Measurements from ENCODE around the gene BEST2.
"Not testable (repeated sequence)": the region's sequence is repeated elsewhere in the genome, so short reads cannot be mapped to it uniquely, and the experiment has no call there.

Gene BEST2

DNA sequence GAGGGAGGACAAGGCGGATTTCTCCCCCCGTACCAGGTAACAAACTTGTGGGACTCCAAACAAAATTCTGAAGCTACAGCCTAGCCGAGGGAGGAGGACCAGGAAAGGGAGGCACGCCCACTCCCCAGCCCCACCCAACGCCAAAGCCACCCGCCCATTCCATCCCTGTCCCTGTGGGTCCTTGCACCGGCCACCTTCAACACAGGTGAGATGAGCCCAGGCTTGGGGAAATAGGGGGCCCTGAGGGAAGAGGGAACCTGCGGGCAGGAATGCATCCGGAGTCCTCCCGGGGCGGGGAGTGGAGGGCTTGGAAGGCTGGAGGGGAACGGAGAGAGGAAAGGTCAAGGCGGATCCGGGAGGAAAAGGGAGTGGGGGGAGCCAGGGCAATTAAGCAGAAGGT lies at the start of gene BEST2:
Gene BEST2 (plus strand): TSS at position 157 of the 400 bp plus-strand sequence. CDS start 802 bp downstream, outside the sequence.
- no peak for DNase-seq
- intact Hi-C loops (cut with DNase I), result no loop called here

DNA sequence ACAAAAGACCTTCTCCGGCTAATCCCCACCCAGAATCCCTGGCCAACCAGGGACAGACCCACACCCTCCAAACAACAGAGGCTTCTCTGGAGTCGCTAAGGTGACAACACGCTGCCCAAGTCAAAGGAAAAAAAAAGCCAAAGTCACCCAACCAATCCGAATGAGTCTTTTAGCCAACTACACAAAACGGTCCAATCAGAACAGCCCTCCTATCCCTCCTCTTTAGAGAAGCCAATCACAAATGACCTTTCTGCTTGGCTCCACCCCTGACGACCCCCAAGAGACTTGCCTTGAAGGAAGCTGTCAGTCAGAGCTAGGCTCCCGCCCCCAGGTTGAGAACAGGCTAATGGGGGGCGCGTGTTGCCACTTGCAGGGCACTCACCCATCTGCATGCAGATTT lies 48.5 kb upstream of the BEST2 start:
- DNase-seq, result no peak
- intact Hi-C loops (cut with DNase I), result no loop called here

DNA sequence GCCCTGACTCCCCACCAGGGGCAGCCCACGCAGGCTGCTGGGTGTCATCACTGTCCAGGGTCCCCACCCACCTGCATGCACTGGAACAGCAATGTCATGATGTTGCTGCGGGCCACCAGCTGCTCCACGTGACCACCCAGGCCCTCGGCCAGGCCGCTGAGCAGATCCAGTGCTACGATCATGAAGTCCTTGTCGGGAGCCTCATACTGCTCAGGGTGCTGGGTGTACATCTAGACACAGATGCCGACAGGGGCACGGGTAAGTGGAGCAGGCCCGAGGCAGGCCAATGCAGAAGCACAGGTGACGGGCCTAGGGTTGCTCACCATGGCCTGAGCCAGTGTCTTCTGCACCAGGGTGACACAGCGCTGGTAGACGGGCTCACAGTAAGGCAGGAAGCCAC lies 46.4 kb upstream of the BEST2 start:
- DNase-seq, result peak in 1 of 10 donors; percentile 40
- intact Hi-C loops (cut with DNase I), result no loop called here

DNA sequence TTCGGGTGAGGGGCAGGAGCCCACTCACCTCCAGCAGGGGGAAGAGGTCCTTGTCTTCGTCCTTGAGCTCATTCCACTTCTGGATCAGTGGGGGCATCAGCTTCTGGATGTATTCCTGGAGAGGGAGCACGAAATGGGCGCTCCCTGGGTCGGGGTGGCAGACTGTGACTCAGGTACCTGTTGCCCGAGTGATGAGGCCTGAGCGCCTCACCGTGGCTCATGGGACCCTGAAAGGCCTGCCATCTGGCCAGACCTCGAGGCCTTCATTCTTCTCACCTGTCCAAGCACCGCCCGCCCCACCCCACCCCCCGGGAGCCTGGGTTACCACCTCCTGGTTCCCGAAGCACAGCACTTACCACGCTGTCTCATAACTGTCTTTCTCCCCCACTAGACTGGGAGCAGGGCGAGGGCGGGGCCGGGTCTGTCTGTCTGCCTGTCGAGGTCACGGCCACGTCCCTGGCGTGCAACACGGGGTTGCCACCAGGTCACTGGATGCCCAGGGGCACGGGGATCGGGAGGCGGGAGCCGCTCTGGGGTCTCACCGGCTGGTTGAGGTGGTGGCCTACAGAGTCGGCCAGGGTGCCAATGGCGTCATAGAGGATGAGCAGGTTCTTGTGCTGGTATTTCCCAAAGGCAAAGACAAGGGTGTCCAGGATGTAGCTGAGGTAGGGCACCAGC lies 45.8 kb upstream of the BEST2 start:
- intact Hi-C loops (cut with DNase I), result no loop called here
- peak in 1 of 10 donors; percentile 62 for DNase-seq

DNA sequence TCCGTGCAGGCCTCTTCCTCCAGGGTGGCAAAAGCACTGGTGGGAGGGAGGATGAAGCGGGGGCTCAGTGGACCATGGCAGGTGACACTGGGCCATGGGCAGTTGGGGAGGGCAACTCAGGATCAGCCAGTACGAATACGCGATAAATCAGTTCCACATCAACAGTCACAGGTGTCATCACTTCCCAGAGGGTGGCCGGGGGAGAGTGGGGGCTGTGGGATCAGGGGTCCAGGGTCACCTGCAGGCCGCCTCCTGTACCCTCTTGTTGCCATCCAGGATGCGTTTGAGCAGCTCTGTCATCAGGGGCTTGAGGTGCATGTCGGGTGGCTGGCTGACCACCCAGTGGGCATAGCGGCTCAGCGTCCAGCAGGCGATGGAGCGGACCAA lies 45.3 kb upstream of the BEST2 start:
- intact Hi-C loops (cut with DNase I), result no loop called here
- peak in 1 of 10 donors; percentile 78 for DNase-seq

DNA sequence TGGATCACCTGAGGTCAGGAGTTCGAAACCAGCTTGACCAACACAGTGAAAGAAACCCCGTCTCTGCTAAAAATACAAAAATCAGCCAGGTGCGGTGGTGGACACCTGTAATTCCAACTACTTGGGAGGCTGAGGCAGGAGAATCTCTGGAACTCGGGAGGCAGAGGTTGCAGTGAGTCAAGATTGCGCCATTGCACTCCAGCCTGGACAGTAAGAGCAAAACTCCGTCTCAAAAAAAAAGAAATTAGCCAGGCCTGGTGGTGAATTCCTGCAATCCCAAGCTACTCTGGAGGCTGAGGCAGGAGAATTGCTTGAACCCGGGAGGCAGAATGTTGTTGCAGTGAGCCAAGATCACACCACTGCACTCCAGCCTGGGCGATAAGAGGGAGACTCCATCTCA lies 43.0 kb upstream of the BEST2 start:
- intact Hi-C loops (cut with DNase I), result no loop called here
- DNase-seq, result no peak

DNA sequence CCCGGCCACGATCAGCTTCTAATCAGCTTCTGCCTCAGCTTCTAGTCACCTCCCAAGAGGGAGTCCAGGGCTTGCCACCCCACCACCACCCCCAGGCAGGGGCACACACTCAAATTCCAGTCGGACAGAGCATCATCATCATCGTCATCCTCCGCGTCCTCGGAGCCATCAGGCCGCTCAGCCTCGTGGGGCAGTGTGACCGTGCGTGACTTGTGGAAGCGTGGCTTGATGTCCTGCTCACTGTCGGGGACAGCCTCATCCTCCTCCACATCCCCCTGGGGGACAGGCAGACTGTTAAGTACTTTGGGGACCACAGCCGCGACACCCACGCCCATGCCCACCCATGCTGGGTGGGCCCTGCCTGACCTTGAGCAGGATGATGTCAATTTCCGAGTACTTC lies 40.4 kb upstream of the BEST2 start:
- intact Hi-C loops (cut with DNase I), result no loop called here

DNA sequence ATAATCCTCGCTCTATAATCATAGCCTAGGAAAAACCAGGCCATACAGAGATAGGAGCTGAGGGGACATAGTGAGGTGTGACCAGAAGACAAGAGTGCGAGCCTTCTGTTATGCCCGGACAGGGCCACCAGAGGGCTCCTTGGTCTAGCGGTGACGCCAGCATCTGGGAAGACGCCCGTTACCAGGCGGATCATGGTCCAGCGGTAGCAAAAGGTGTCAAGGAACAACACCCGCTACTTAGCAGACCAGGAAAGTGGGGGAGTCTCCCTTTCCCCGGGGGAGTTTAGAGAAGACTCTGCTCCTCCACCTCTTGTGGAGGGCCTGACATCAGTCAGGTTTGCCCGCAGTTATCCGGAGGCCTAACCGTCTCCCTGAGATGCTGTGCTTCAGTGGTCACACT lies 39.5 kb upstream of the BEST2 start:
- DNase-seq, result peak in 7 of 10 donors; percentile 23 to 93 (median 47)
- intact Hi-C loops (cut with DNase I), result not testable (repeated sequence)

More for the DNA sequence above, 40.4 kb upstream of the BEST2 start:
- no peak for DNase-seq

DNA sequence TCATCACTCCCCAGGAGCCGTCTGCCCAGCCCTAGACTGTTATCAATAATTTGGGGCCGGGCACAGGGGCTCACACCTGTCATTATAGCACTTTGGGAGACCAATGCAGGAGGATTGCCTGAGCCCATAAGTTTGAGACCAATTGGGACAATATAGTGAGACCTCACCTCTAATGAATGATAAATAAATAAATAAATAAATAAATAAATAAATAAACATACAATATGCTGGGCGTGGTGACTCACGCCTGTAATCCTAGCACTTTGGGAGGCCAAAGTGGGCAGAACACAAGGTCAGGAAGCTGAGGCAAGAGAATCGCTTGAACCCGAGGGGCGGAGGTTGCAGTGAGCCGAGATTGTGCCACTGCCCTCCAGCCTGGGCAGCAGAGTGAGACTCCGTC lies 38.3 kb upstream of the BEST2 start:
- DNase-seq; intact Hi-C loops (cut with DNase I): not testable (repeated sequence)

DNA sequence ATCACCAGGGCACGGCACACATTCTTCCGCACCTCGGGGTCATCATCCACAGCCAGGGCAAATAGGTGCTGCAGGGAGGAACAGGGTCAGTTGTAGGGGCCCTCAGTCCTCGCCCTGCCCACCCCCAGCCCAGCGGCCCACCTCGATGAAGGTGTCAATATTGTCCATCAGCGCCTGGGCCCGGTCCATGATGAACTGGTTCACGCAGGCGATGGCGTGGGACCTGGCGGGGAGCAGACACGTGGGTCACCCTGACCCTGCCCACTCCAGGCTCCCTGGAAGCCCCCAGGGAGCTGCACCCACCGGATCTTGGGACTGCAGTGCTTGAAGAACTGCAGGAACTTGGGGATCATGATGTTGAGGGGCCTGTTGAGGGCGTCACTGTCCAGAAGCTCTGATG lies 36.5 kb upstream of the BEST2 start:
- DNase-seq, result peak in 1 of 10 donors; percentile 47
- intact Hi-C loops (cut with DNase I), result no loop called here

DNA sequence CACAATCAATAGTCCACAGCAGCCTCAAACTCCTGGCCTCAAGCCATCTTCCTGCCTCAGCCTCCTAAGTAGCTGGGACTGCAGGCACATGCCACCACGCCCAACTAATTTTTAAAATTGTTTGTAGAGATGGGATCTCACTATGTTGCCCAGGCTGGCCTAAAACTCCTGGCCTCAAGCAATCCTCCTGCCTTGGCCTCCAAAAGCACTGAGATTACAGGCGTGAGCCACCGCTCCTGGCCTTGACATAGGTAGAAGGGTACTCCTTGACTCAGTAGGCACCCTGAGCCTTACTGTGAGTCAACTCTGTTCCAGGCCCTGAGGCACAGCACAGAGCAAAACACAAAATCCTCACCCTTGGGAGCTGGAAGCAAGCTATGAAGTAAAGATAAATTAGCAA lies 35.7 kb upstream of the BEST2 start:
- DNase-seq, result no peak
- intact Hi-C loops (cut with DNase I), result no loop called here

DNA sequence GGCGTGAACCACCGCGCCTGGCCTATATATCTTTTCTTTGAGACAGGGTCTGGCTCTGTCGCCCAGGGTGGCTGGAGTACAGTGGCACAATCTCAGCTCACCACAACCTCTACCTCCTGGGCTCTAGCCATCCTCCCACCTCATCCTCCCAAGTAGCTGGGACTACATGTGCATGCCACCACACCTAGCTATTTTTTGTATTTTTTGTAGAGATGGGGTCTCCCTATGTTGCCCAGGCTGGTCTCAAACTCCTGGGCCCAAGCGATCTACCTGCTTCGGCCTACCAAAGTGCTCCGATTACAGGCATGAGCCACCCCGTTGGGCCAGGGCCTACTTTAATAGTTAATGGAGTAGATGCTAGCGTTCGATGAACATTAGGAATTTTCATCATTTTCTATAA lies 31.3 kb upstream of the BEST2 start:
- intact Hi-C loops (cut with DNase I), result no loop called here
- DNase-seq, result no peak

DNA sequence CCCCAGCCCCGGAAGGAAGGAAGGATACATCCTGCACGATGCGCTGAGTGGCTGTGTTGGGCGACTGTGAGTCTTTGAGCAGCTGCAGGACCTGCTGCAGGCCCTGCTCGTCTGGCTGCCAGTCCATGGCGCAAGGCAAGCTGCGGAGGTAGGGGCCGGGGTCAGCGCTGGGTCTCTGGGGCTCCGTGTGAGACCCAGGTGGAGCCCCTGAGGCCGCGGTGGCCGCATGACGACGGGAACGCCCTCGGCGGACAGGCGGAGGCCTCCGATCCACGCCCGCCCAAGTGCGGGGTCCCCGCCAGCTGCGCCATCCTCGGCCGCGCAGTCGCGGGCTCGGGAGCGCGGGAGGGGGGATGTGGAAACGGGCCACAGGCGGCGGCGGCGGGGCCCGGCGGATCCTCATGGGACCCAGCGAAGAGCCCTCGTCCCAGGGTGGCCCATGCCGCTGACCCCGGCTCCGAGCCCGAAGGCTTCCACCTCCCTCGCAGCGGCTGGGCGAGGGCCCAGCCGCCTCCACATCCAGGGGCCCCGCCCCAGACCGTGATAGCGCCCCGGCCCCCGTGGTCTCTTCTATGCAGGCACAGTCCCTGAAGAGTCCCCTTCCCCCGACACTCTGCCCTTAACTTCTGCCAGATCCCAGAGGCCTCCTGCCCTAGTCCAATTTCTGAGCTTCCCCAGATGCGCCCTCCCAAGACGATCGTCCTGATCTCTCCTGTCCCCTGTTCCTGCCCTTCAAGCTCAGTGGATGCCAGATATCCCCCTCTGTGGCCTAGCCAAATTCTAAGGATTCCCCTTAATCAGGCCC lies 30.5 kb upstream of the BEST2 start:
- DNase-seq, result peak in 7 of 10 donors; percentile 15 to 88 (median 28)
- intact Hi-C loops (cut with DNase I), result no loop called here

DNA sequence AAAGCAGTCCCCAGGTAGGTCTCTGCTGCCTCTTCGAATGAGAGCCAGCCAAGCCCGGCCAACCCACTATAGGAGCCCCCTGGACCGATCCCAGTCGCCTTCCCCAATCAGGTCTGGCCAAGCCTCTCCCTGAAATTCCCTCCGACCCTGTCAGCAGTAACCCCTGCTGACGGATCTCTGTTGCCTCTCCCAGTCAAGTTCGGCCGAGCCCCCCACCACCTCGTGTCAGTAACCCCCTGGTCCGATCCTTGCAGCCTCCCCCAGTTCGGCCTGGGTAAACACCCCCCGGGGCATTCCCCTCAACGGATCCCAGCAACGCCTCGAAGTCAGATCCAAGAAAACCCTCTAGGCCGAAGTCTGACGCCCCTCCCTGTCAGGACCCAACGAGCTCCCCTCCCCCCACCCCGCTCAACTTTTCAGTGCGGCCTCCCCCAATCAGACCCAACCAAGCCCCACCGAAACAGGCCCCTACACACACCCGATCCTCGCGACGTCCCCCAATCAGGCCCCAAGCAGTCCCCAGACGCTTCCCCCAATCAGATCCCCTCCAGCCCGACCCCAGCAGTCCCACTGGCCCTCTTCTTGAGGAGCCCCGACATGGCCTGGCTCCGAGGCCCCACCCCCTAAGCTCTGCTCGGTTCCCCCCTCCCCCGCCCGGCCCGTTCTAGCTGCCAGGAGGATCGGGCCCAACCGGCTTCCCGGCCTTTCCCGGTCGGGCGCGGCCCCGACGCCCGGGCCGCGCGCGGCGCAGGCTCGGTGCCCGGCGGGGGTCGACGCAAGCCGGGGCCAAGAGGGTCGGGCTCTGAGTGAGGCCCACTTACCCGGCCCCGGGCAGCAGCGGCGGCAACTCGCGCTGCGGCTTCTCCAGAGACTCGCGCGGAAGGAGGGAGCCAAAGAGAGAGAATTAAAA lies 29.7 kb upstream of the BEST2 start:
- DNase-seq, result peak in 9 of 10 donors; percentile 27 to 83 (median 45)
- intact Hi-C loops (cut with DNase I), result loop anchor here (1.0 kb wide), 1 partner anchor 12 kb away; the partner anchor contains the start of gene TRIR

DNA sequence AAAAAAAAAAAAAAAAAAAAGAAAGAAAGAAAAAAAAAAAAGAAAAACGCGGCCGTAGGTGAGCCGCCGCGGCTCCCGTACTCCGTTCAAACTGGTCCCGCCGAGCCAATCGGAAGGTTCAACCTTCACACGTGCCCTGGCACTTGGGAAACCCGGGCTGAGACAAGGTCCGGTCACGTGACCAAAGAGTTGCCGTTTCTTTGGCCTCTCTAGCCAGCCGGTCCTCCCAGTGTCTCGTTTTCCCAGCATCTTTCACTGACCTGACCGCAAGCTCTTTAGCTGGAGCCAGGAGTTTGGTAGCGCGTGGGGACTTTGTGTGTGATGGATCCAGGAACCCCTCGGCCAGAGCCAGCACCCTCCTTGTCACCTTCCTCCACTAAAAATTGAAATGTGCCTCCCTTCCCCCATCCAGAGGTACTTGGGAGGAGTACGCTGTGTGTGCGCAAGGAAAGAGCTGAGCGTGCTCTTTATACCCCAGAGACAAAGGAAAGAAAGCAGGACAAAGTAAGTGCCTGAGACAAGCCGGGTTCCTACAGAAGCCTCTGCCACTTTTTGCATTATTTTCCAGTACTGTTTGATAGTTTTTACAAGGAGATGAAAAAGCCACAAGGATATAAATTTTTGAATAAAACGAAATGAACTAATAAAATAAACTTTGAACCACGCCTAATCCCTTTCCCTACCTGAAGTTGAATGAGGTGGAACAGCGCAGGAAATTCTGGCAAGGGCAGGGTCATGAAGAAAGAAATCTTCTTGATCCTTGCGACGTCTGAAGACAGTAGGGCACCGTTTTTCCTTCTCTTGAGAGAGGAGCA lies 28.8 kb upstream of the BEST2 start:
- peak; percentile 94 to 99 (median 97) for DNase-seq
- intact Hi-C loops (cut with DNase I), result loop anchor here (1.0 kb wide), 1 partner anchor 12 kb away; the partner anchor contains the start of gene TRIR

DNA sequence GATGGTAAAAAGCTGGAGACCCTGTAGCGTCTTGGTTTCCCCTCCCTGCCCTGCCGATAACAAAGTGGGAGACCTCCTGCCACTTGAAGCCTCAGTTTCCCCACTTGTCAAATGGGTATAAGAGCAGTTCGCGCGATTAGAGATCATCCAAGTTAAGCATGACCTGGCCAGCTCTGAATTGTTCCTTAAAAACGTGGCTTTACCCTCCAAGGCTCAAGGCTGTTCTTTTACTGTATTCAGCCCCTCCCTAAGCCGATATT lies 28.3 kb upstream of the BEST2 start:
- no peak for DNase-seq
- intact Hi-C loops (cut with DNase I), result no loop called here

DNA sequence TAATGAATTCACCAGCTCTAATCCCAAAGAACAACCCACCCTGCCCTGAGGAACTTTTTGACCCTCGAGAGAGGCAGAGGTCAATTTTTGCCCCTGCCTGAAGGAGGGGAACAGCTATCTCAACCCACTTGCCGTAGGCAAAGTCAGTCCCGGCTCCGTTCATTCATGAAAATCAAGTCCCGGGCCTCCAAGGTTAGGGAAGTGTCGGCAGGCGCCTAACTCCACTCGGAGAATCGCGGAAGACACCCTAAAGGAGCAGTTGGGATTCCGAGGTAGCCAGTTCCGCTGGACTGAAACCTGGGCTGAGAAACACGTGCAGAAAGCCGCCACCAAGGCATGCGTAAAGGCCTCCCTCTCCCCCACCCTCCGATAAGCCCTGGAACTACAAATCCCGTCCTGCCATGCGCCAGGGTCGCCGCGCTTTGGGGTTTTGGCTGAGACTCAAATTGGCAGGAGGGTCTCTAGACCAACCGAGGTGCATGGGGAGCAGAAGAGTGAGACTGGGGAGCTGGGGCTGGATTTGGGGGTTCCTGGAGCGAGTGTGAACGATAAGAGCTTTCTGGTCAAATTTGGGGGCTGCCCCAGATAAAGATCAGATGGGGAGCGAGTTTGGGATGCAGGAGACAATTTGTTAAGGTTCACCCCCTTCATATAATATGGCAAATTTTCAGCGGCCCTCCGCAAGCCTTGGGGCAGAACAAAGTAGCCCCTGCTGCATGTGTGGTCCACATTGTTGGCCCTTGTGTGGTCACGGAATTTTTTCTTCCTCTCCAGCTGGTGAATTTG lies 27.8 kb upstream of the BEST2 start, which contains the start of gene TNPO2:
Gene TNPO2 (minus strand): TSS at position 292 of the 786 bp plus-strand sequence. CDS start 2,955 bp downstream, outside the sequence.
- DNase-seq, result peak; percentile 43 to 93 (median 66)
- intact Hi-C loops (cut with DNase I), result no loop called here

DNA sequence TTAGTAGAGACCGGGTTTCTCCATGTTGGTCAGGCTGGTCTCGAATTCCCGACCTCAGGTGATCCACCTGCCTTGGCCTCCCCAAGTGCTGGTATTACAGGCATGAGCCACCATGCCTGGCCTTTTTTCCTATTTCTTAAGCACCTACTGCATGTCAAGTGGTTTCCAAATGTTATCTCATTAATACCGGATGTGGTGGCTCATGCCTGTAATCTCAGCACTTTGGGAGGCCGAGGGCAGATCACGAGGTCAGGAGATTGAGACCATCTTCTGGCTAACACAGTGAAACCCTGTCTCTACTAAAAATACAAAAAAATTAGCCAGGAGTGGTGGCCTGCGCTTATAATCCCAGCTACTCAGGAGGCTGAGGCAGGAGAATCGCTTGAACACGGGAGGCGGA lies 26.0 kb upstream of the BEST2 start:
- intact Hi-C loops (cut with DNase I); DNase-seq: not testable (repeated sequence)

DNA sequence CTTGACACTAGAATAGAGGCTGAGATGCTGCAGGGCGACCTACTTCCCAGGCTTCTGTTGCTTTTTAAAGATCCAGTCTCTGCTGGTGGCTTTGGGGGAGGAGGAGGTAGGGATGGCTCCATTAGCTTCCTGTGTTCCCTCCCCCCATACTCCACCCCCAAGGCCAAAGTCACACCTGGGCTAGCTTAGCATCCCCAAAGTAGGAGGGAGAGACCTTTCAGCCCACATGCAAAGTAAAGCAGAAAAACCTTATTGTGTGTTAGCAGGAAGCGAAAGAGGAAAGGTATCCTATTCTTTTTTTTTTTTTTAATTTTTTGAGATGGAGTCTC lies 24.6 kb upstream of the BEST2 start:
- intact Hi-C loops (cut with DNase I), result no loop called here
- no peak for DNase-seq

Data from posterior cingulate gyrus (tissue), 11 donors.